ENCODE measurements around the gene PCCA.

GRCh38 chr13:100436099-100436498, 347.2 kb downstream of the PCCA start:
- TF ChIP-seq CTCF (IDR thresholded peaks at IDR 0.05) (no peak), POLR2A (IDR thresholded peaks at IDR 0.05) (no peak)

Measured in Peyer's patch (tissue), 4 donors.